GM20000 (cell line): Measurements from ENCODE around the gene MSH4.
"Not testable (repeated sequence)": the region's sequence is repeated elsewhere in the genome, so short reads cannot be mapped to it uniquely, and the experiment has no call there.

Experiments
- DNase-seq: peaks from one replicate; pipeline ENCODE4 v3.0.0; 2012; ENCODE audit warnings: low spot score
- TF ChIP-seq, protein P1 (sequence below): IDR thresholded peaks from 2 replicates; pipeline ENCODE4 v1.5.1; 2012; ENCODE audit warnings: mild to moderate bottlenecking, control low read depth; ENCODE audit errors: extremely low read depth, missing control alignments

Gene MSH4

DNA sequence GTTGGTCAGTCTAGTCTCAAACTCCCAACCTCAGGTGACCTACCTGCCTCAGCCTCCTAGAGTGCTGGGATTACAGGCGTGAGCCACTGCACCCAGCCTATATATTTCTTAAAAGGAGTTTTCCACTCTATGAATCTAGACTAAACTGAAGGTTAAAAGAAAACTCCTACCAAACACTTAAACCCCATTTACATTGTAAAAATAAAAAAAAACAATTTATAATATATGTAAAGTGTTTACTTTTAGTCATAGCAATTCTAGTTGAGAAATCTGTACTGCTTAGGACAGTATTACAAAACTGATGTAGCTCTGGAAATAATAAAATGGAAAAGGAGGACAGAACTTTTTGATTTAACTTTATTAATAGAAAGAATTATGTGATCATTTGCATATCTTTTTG, 126.0 kb downstream of the MSH4 start:
- TF ChIP-seq, protein P1, sequence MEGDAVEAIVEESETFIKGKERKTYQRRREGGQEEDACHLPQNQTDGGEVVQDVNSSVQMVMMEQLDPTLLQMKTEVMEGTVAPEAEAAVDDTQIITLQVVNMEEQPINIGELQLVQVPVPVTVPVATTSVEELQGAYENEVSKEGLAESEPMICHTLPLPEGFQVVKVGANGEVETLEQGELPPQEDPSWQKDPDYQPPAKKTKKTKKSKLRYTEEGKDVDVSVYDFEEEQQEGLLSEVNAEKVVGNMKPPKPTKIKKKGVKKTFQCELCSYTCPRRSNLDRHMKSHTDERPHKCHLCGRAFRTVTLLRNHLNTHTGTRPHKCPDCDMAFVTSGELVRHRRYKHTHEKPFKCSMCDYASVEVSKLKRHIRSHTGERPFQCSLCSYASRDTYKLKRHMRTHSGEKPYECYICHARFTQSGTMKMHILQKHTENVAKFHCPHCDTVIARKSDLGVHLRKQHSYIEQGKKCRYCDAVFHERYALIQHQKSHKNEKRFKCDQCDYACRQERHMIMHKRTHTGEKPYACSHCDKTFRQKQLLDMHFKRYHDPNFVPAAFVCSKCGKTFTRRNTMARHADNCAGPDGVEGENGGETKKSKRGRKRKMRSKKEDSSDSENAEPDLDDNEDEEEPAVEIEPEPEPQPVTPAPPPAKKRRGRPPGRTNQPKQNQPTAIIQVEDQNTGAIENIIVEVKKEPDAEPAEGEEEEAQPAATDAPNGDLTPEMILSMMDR: no peak
- no peak for DNase-seq

DNA sequence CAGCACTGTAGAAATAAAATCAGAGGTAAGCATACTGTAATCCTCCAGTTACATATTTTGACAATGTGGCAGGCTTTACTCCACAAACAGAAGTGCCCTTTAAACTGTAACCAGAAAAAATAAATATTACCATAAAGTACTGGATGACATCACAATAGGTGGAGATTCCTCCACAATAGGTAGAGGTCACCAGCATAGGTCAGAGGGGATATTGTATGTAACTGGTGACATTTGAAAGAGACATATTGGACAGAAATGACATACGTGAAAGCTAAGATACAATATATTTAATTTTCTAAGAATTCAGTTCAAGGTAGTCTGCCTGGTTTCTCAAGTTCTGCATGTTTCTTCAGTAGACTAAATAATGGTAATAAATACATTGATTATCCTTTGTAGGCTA, 135.6 kb downstream of the MSH4 start, which contains the start of gene ASB17:
Gene ASB17, minus strand, starts transcription at position 101 of the 400 bp plus-strand sequence. CDS start 113 bp downstream, outside the sequence.
- TF ChIP-seq, protein P1: no peak
- no peak for DNase-seq

DNA sequence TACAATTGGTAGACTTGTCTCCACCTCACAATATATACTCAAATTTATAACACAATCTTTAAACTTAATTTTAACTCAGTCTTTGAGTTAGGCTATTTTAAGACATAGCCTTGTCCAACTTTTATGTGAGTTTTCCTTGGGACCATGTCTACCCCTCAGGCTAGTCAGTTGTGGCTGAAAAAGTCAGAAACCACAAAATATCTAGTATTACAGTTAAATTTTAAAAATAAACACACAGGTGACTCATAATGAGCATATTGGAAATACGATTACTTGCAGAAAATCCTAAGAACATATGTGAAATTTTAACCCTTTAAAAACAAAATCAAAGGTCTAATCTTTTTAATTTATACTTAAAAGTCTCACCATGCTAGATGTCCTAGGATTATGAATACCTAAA, 140.4 kb downstream of the MSH4 start:
- no peak for DNase-seq

DNA sequence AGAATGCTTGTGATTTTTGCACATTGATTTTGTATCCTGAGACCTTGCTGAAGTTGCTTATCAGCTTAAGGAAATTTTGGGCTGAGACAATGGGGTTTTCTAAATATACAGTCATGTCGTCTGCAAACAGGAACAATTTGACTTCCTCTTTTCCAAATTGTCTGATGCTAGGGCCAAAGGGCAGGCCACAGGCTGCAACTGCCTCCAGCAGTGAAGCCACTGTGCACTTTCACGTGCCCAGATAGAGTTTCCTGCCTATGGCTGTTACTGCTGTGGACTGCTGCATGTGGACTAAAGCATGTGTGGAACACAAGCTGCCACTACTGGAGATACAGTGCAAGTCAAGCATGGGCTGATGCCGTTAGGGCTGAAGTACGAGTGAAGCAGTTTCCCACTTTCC, 146.4 kb downstream of the MSH4 start:
- DNase-seq: not testable (repeated sequence)

More for the DNA sequence above, 140.4 kb downstream of the MSH4 start:
- TF ChIP-seq, protein P1: no peak

DNA sequence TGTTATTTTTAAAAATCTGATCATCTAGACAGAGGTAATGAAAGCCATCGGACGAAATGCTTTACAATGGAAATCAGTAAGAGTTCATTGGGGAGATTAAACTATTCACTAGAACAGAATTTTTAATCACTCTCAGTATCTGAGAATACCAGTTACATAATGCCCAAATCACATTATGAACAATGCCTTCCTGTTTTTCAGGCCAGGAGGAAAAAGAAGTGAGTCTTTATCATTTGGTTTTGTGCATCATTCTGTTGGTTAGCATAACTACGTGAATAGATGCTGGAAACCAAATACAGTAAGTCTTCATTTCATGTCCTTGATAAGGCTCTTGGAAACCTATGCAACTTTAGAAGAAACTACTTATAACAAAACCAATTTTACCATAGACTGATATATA, 153.5 kb downstream of the MSH4 start:
- no peak for DNase-seq
- TF ChIP-seq, protein P1: no peak

DNA sequence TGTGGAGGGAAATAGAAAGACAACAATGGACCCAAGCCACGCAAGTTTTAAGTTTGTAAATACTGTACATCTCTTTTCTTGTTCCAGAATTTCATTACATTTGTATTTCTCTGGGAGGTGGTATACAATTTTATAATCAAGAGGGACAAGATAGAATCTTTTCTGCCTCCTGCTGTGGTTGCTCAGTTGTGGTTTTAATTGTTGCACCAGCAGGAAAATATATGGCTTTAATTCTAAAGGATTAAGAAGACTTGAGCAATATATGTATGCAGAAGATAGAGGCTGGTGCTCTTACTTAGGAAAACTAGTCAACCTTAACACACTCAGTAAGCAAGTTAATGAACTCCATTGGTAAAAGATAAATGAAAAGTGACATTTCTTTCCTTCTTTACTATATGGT, 155.3 kb downstream of the MSH4 start:
- no peak for DNase-seq
- TF ChIP-seq, protein P1: no peak

DNA sequence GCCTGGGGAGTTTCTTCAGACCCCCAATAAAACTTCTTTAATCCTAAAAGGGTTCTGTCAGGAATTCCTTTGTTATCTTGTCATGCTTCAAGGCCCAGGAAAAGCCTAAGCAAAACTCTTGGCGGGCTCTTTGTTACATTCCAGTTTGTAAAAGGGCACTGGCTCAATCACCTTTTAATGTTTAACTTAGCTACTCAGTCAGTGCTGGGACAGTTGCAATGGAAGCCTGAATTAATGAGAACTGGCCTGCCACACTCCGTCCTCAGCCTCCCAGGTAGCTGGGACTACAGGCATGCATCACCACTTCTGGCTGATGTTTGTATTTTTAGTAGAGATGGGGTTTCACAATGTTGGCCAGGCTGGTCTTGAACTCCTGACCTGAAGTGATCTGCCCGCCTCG, 156.8 kb downstream of the MSH4 start:
- DNase-seq: no peak

DNA sequence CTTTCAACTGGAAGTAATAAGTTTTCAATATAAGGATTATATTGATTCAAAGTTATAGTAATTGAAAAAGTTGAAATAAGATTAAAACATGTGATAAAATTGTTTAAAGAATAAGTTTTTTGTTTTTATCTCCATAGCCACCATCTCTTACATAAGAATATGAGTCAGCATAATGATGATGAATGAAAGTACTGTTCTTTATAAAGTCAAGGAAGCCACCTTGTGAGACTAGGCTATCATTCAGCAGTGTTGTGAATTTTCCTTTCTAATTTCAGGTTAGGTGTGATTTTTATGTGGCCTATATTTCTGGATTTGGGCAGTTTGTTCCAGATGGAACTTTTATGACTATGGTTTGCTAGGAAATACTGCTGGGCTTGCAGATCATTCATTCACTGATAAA, 157.9 kb downstream of the MSH4 start:
- DNase-seq: no peak
- TF ChIP-seq, protein P1: no peak

More for the DNA sequence above, 156.8 kb downstream of the MSH4 start:
- TF ChIP-seq, protein P1: no peak
